Activated naive CD8-positive, alpha-beta T cell treated with anti-CD3 and anti-CD28 coated beads for 36 hours (primary cell): ENCODE measurements around the gene RAB7A. TPM values are rescaled to one million over a fixed set of nuclear protein-coding genes. Genes with fewer than 3 reads are reported as not detected.
"Not testable (repeated sequence)": the region's sequence is repeated elsewhere in the genome, so short reads cannot be mapped to it uniquely, and the experiment has no call there.

ENCODE experiments used
- DNase-seq: peaks from one replicate; pipeline ENCODE4 v3.0.0; 2021
- H3K27ac Mint-ChIP-seq: one replicate; pipeline ENCODE4 v1.8.0; 2022; ENCODE audit warnings: mild to moderate bottlenecking, moderate library complexity, mixed read lengths
- H3K27me3 Mint-ChIP-seq: one replicate; pipeline ENCODE4 v1.8.0; 2022; ENCODE audit warnings: mild to moderate bottlenecking, mixed read lengths
- H3K36me3 Mint-ChIP-seq: one replicate; pipeline ENCODE4 v1.8.0; 2021; ENCODE audit warnings: mild to moderate bottlenecking, mixed read lengths
- H3K4me1 Mint-ChIP-seq: one replicate; pipeline ENCODE4 v1.8.0; 2021; ENCODE audit warnings: mixed read lengths
- H3K4me3 Mint-ChIP-seq: one replicate; pipeline ENCODE4 v1.8.0; 2022; ENCODE audit warnings: mild to moderate bottlenecking, moderate library complexity, mixed read lengths
- H3K9me3 Mint-ChIP-seq: one replicate; pipeline ENCODE4 v1.8.0; 2022; ENCODE audit warnings: mixed read lengths
- total RNA-seq, 2 experiments: library from RNA; stranded (reverse); gene quantifications; one replicate each; pipeline ENCODE4 v1.2.3, GENCODE V29; 2021

The RAB7A gene
- total RNA-seq, 2 experiments from 2014 or later: 260 to 278 TPM

DNA sequence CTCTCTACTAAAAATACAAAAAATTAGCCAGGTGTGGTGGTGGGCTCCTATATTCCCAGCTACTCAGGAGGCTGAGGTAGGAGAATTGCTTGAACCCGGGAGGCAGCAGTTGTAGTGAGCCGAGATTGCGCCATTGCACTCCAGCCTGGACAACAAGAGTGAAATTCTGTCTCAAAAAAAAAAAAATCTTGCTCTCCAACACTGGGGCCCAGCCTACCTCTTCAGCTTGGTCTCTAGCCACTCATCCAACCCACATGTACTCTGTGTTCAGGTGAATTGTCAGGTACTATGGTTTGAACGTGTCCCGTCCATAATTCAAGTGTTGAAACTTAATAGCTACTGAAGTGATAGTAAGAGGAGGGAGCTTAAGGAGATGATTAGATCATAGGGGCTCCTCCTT, 22.4 kb upstream of the RAB7A start:
- H3K36me3 Mint-ChIP-seq: no peaks in the 10 kb centered on the region
- DNase-seq: no peak
- no peak overlapping the region for H3K27ac Mint-ChIP-seq
- H3K9me3 Mint-ChIP-seq: no peaks in the 10 kb centered on the region
- peaks cover 1% of the 10 kb centered on the region for H3K4me1 Mint-ChIP-seq
- H3K4me3 Mint-ChIP-seq: no peak overlapping the region
- H3K27me3 Mint-ChIP-seq: no peaks in the 10 kb centered on the region

- Mint-ChIP-seq H3K27ac (no peak overlapping the region), H3K27me3 (no peaks in the 10 kb centered on the region), H3K4me3 (no peak overlapping the region), H3K36me3 (no peaks in the 10 kb centered on the region), H3K9me3 (no peaks in the 10 kb centered on the region), H3K4me1 (no peaks in the 10 kb centered on the region)
- no peak for DNase-seq
Measured at GRCh38 chr3:128706086-128706615, 19.8 kb upstream of the RAB7A start.

DNA sequence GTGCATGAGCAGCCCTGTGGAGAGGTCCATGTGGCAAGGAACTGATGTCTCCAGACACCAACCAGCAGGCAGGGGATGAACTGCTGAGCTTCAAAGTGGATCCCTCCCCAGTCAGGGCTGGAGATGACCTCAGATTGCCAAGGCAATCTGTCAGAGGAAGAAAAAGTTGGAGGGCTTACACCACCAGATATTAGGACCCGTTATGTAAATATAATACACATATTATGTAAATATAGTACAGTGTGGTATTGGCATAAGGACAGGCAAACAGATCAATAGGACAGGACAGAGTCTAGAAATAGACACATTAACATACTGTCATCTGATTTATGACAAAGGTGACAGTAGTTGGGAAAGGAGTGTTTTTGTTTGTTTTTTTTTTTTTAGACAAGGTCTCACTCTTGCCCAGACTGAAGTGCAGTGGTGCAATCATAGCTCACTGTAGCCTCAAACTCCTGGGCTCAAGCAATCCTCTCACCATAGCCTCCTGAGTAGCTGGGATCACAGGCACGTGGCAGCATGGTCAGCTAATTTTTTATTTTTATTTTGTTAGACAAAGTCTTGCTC, 18.0 kb upstream of the RAB7A start:
- Mint-ChIP-seq H3K9me3 (no peaks in the 10 kb centered on the region), H3K36me3 (no peaks in the 10 kb centered on the region), H3K27ac (no peak overlapping the region), H3K27me3 (no peaks in the 10 kb centered on the region), H3K4me3 (no peak overlapping the region), H3K4me1 (no peaks in the 10 kb centered on the region)
- no peak for DNase-seq

DNA sequence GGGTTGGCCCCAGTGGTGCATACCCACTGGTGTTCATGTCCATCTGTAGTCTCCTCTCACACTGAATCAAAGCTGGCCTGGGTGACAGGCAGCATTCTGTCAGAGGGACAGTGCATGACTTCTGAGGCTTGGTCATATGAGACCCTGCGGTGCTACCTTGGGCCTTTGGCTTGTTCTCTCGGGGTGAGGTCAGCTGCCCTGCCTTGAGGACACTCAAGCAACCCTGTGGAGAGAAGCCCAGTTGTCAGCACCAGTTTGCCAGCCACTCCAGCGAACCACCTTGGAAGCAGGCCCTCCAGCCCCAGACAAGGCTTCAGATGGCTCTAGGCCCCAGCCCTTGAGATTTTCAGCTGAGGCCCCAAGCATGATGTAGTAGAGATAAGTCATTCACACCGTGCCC, 16.9 kb upstream of the RAB7A start:
- no peak for DNase-seq
- no peak overlapping the region for H3K4me3 Mint-ChIP-seq
- H3K27me3 Mint-ChIP-seq: no peaks in the 10 kb centered on the region
- no peak overlapping the region for H3K27ac Mint-ChIP-seq
- no peaks in the 10 kb centered on the region for H3K9me3 Mint-ChIP-seq
- H3K36me3 Mint-ChIP-seq: no peaks in the 10 kb centered on the region
- H3K4me1 Mint-ChIP-seq: no peaks in the 10 kb centered on the region

- no peaks in the 10 kb centered on the region for H3K36me3 Mint-ChIP-seq
- no peak for DNase-seq
Measured at GRCh38 chr3:128709506-128710210, 16.3 kb upstream of the RAB7A start.

DNA sequence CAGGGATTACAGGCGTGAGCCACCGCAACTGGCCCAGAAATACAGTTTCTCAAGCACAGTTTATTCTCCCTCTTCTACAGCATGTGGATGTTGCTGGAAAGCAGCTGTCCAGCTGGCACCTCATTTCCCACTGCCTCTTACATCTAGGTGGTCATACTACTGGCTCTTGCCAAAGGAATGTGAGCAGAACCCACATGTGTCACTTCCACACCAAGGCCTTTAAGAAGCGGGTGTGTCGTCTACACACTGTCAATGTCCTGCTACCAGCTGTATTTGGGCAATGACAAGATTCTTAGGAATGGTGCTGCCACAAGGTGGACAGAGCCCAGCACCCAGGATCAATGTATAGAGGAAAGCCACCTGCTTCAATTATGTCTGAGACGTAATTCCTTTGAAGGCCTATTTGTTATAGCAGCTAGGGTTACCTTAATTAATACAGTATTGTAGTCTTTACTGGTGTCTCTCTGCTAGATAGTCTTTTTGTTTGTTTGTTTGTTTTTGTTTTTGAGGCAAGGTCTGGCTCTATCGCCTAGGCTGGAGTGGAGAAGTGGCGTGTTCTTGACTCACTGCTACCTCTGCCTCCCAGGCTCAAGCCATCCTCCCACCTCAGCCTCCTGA, 15.1 kb upstream of the RAB7A start:
- no peak overlapping the region for H3K4me3 Mint-ChIP-seq
- DNase-seq: no peak
- H3K27me3 Mint-ChIP-seq: no peaks in the 10 kb centered on the region
- H3K27ac Mint-ChIP-seq: no peak overlapping the region
- no peaks in the 10 kb centered on the region for H3K9me3 Mint-ChIP-seq
- H3K4me1 Mint-ChIP-seq: peaks cover 9% of the 10 kb centered on the region
- H3K36me3 Mint-ChIP-seq: no peaks in the 10 kb centered on the region

More at GRCh38 chr3:128709506-128710210, 16.3 kb upstream of the RAB7A start:
- no peaks in the 10 kb centered on the region for H3K9me3 Mint-ChIP-seq
- no peak overlapping the region for H3K27ac Mint-ChIP-seq
- H3K4me1 Mint-ChIP-seq: peaks cover 1% of the 10 kb centered on the region
- H3K27me3 Mint-ChIP-seq: no peaks in the 10 kb centered on the region
- no peak overlapping the region for H3K4me3 Mint-ChIP-seq

DNA sequence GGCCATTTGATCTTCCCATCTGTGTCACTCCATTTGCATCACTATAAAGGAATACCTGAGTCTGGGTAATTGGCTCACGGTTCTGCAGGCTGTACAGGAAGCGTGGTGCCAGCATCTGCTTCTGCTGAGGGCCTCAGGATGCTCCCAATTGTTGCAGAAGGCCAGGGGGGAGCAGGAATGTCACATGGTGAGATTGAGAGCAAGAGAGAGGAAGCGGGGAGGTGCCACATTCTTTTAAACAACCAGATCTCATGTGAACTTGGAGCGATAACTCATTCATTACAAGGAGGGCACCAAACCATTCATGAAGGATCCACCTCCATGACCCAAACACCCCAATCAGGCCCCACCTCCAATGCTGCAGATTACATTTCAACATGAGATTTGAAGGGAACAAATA, 13.1 kb upstream of the RAB7A start:
- Mint-ChIP-seq H3K9me3 (no peaks in the 10 kb centered on the region), H3K27me3 (no peaks in the 10 kb centered on the region)

DNA sequence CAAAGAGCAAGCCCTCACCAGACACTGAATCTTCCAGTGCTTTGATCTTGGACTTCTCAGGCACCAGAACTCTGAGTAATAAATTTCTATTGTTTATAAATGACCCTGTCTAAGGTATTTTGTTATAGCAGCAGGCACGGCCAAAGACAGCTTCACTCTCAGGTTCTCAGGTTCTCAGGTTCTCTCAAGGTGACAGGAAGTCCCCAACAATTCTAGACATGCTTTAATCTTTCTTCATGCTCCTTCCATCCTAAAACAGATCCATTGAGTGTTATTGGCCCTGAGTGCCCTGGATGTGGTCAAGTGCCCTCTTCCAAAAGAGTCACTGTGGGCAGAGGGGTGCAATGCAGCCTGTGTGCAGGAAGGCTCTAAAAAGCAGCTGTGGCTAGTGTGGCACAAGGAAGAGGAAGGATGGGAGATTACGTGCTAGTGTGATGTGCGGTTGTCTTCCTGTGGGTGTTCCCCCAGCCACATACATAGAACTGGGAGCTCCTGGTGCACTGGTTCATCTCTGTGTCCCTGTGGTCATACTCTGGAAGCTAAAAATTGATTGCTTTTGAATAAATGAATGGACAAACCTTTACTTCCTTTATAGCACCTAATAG, 11.0 kb upstream of the RAB7A start:
- Mint-ChIP-seq H3K36me3 (no peaks in the 10 kb centered on the region), H3K4me3 (no peak overlapping the region), H3K27me3 (no peaks in the 10 kb centered on the region), H3K9me3 (no peaks in the 10 kb centered on the region), H3K27ac (peak overlapping the region; percentile 14), H3K4me1 (peaks cover 12% of the 10 kb centered on the region)
- DNase-seq: peak; percentile 12

More for the DNA sequence above, 13.1 kb upstream of the RAB7A start:
- Mint-ChIP-seq H3K36me3 (no peaks in the 10 kb centered on the region), H3K27ac (no peak overlapping the region), H3K4me3 (no peak overlapping the region), H3K4me1 (peaks cover 9% of the 10 kb centered on the region)
- no peak for DNase-seq

- not testable (repeated sequence) for H3K27me3 Mint-ChIP-seq, H3K4me3 Mint-ChIP-seq, DNase-seq, H3K36me3 Mint-ChIP-seq, H3K9me3 Mint-ChIP-seq, H3K27ac Mint-ChIP-seq
- peaks cover 12% of the 10 kb centered on the region for H3K4me1 Mint-ChIP-seq
Measured at GRCh38 chr3:128718892-128719291, 7.1 kb upstream of the RAB7A start.

DNA sequence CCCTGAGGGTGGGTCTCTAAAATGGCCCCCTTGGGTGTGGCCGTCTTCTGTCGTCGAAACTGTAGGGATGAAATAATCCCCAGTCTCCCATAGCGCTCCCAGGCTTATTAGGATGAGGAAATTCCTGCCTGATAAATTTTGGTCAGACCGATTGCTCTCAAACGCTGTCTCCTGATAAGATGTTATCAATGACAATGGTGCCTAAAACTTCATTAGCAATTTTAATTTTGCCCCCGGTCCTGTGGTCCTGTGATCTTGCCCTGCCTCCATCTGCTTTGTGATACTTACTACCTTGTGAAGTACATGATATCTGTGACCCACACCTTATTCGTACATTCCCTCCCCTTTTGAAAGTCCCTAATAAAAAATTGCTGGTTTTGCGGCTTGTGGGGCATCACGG, 5.1 kb upstream of the RAB7A start:
- Mint-ChIP-seq H3K27ac (no peak overlapping the region), H3K4me1 (peaks cover 14% of the 10 kb centered on the region), H3K4me3 (no peak overlapping the region), H3K36me3 (no peaks in the 10 kb centered on the region), H3K27me3 (peaks cover 5% of the 10 kb centered on the region), H3K9me3 (peaks cover 3% of the 10 kb centered on the region)
- DNase-seq: no peak

DNA sequence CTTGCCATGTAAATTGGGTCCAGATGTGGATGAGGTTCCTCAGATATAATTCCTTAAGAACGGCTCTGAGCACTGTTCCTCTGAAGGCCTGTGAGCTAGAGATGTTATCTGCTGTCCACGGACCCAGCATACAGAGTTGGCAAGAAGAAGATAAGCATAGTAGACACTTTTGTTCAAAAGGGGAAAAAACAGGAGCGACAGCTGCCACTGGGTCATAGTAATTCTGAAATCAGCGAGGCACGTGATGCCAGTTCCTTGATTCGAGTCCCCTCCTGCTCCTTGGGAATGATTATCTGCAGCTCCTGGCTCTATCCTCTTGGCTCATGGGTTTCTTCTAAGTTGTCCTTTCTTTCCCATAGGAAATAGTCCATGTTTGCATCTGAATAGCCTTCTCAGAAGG, 2.5 kb upstream of the RAB7A start:
- H3K9me3 Mint-ChIP-seq: peaks cover 3% of the 10 kb centered on the region
- H3K27me3 Mint-ChIP-seq: peaks cover 5% of the 10 kb centered on the region
- H3K36me3 Mint-ChIP-seq: peaks cover 14% of the 10 kb centered on the region
- no peak overlapping the region for H3K4me3 Mint-ChIP-seq
- no peak for DNase-seq
- H3K27ac Mint-ChIP-seq: no peak overlapping the region
- H3K4me1 Mint-ChIP-seq: peaks cover 29% of the 10 kb centered on the region

- Mint-ChIP-seq H3K4me1 (peaks cover 46% of the 10 kb centered on the region), H3K27me3 (peaks cover 5% of the 10 kb centered on the region), H3K27ac (peak overlapping the region; percentile 95), H3K9me3 (peaks cover 3% of the 10 kb centered on the region), H3K4me3 (peak overlapping the region; percentile 99), H3K36me3 (peaks cover 29% of the 10 kb centered on the region)
- DNase-seq: no peak
Measured at GRCh38 chr3:128725547-128726022, 398 bp upstream of the RAB7A start.

- Mint-ChIP-seq H3K4me3 (peak overlapping the region; percentile 99), H3K4me1 (peaks cover 56% of the 10 kb centered on the region), H3K27ac (peak overlapping the region; percentile 95), H3K27me3 (no peaks in the 10 kb centered on the region), H3K36me3 (peaks cover 34% of the 10 kb centered on the region), H3K9me3 (peaks cover 3% of the 10 kb centered on the region)
- no peak for DNase-seq
Measured at GRCh38 chr3:128727059-128727458, 1.1 kb downstream of the RAB7A start.

DNA sequence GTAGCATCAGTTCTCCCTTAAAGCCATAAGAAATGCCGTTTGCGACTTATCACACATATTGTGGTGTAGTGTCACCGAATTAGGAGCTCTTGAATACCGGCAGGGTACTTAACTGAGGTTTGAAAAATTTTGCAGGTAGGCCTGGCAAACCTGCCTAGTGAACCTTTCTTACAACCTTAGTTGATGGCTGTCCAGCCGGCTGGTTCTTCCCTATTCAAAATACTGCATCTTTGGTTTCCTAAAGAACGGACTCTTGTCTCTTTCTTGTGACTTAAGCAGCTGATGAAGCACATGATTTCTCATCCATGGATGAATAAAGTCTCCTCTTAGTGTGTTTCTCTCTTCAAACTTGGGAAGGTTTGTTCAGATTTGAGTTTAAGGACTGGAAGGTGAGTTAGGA, 1.5 kb downstream of the RAB7A start:
- Mint-ChIP-seq H3K36me3 (peaks cover 39% of the 10 kb centered on the region), H3K9me3 (peaks cover 3% of the 10 kb centered on the region), H3K4me3 (peak overlapping the region; percentile 99), H3K4me1 (peaks cover 60% of the 10 kb centered on the region), H3K27ac (peak overlapping the region; percentile 31), H3K27me3 (no peaks in the 10 kb centered on the region)
- no peak for DNase-seq

DNA sequence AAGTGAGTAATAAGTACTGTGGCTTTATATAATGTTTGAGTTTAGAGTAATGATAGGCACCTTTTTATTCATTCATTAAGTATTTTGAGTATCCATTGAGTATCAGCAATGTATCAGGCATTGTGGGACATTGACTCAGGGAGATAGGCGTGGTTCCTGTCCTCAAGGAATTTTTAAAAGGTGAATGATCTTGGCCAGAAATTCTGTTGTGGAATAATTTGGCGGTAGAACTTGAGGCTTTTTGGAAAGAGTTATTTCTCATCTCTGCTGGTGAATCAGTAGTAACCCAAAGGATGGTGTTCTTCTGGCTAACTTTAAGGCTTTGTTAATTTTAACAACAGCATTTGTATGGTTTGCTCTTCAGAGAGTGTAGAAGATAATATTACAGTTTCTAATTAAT, 2.0 kb downstream of the RAB7A start:
- H3K9me3 Mint-ChIP-seq: peaks cover 3% of the 10 kb centered on the region
- H3K4me3 Mint-ChIP-seq: peak overlapping the region; percentile 99
- H3K36me3 Mint-ChIP-seq: peaks cover 41% of the 10 kb centered on the region
- H3K4me1 Mint-ChIP-seq: peaks cover 64% of the 10 kb centered on the region
- no peaks in the 10 kb centered on the region for H3K27me3 Mint-ChIP-seq
- peak overlapping the region; percentile 31 for H3K27ac Mint-ChIP-seq
- DNase-seq: no peak
